GM10847 (cell line): ENCODE results near the gene PDZD11.
A peak's percentile ranks its signal among the peaks of the same experiment; 100 is the strongest.

Experiments used
- POLR2A ChIP-seq: IDR thresholded peaks from 2 replicates; pipeline ENCODE4 v1.6.1; 2011; ENCODE audit not compliant: insufficient read length; ENCODE audit errors: extremely low read depth

Gene PDZD11, protein sequence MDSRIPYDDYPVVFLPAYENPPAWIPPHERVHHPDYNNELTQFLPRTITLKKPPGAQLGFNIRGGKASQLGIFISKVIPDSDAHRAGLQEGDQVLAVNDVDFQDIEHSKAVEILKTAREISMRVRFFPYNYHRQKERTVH

DNA sequence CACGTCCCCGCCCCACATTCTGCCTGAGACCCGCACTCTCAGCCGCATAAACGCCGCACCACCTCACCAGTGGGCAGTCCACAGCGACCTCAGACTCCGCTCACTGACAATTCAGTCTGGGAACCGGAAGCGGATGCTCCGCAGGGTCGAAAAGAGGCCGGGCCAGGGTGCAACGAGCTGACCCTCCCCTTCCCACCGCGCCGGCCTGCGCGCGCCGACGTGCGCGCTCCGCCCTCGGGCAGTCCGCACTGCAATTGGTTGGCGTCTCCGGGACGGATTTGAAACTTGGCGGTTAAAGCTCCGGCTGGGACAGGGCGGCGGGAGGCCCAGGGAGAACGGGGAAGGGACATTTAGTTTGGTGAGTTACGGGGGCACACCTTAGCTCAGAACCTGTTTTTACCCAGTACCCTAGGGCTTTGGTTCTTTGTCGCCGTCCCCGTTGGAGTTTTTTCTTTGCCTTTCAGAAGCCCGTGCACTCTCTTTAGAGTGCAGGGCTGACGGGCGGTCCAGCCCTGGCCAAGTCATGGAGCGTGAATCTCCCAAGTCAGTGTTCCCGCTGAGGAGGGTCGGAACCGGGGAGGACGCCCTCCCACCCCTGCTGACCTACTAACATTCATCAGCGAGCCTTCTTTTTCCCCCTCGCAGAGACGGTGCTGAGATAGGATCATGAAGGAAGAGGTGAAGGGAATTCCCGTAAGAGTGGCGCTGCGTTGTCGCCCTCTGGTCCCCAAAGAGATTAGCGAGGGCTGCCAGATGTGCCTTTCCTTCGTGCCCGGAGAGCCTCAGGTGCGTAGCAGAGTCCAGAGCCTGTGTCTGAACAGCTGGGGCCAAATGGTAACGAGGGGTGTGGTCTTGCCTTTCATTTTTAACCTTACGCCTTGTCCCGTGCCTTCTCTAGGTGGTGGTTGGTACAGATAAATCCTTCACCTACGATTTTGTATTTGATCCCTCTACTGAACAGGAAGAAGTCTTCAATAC, at the start of gene PDZD11, which contains the start of gene KIF4A:
Gene PDZD11 (minus strand): TSS at position 135 of the 978 bp plus-strand sequence. CDS start 586 bp downstream, outside the sequence.
Gene KIF4A (plus strand): TSS at position 312 of the 978 bp plus-strand sequence. CDS start 355 bp downstream, at position 667.
- peak; percentile 81 for TF ChIP-seq POLR2A

DNA sequence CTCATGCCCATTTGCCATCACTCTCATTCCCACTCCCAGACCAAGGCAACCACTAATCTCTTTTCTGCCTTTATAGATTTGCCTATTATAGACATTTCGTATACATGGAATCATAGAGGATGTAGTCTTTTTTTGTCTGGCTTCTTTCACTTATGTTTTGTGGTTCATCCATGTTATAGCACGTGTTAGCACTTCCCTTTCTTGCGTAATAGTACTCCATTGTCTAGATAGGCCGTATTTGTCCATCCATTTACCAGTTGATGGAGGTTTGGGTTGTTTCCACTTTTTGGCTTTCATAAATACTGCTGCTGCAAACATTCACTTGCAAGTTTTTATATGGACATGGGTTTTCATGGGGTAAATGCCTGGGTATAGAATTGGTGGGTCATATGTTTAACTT, 48.6 kb upstream of the PDZD11 start:
- TF ChIP-seq POLR2A: no peak

DNA sequence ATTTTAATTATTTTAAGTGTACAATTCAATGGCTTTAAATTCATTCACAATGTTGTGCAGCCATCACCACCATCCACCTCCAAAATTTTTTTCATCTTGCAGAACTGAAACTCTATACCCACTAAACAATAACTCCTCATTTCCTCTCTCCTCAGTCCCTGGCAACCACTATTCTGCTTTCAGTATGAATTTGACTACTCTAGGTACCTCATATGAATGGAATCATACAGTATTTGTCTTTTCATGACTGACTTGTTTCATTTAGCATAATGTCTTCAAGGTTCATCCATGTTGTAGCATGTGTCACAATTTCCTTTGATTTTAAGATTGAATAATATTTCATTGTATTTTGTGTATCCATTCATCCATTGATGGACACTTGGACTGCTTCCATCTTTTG, 47.0 kb upstream of the PDZD11 start:
- no peak for TF ChIP-seq POLR2A

DNA sequence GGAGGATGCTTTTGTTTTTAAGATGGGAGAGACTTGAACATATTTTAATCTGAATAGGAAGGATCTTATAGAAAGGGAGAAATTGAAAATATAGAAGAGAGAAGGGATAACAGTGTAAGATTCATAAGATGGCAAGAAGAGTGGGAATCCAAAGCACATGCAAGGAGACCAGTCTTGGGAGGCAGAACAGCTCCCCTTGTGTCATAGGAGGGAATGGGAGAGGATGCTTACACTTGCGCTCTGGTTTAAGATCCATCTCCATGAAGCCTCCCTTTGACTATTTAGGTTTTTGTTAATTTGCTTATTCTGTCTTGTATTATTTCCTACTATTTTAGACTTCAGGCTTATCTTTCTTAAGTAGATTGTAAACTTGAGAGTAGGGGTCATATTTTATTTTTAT, 42.9 kb upstream of the PDZD11 start:
- no peak for TF ChIP-seq POLR2A

DNA sequence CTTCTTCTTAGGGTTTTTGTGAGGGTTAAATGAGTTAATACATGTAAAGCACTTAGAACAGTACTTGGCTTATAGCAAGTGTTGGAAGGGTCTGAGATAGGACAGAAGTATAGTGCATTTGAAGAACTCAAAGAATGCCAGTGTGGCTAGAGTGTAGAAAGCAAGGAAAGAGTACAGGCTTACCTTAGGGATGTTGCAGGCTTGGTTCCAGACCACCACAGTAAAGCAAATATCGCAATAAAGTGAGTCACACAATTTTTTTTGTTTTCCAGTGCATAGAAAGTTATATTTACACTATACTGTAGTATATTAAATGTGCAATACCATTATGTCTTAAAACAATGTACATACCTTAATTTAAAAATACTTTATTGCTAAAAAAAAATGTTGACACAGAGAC, 41.4 kb upstream of the PDZD11 start:
- no peak for TF ChIP-seq POLR2A

DNA sequence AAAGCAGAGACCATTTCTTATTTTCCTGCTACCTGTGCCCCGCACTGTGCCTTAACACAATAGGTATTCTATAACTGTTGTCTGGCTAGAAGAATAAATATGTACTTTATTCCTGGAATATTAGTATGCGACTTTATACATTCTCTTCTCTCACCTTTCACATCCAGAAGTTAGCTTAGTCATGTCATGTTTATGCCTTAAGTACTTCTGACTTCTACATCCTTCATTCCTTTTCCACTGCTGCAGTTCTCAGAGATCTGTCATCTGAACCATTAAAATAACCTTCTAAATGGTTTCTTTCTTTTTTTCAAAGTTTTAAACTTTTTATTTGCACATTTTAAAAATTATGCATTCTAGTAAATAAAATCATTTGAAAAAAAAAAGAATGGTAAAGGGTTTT, 34.6 kb upstream of the PDZD11 start:
- TF ChIP-seq POLR2A: no peak

DNA sequence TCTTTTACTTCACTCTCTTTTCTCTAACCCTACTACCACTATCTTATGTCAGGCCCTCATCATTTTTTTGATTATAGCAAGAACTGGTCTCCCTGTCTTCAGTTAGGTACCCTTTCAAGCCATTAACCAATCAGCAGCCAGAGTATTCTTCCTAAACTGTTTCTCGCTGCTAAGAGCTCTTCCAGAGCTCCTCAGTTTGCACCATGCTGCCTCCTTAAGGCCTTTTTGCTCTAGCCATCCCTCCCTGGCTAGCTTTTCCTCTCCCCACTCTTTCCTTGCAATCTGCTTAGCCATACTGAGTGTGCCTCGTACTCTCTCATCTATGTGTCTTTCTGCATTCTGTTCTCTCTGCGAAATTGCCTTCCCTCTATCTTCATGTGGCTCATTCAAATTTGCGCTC, 33.1 kb upstream of the PDZD11 start:
- TF ChIP-seq POLR2A: no peak

DNA sequence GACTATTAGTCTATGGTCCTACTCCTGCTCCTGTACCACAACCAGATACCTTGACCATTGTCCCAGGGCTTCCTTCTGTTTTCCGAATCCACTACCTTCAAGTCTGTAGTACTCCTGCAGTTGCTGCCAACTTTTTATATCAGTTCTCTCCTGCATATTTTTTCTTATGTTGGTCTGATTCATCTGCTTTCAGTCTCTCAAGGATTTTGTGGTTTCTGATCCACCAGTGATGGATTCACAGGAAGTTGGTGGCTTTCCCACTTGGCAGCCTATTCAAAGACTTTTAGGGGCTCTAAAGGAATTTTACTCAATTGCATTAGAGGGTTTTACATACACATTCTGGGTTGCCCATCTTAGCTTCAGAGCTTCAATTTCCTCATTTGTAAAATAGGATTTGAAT, 23.8 kb upstream of the PDZD11 start:
- no peak for TF ChIP-seq POLR2A

DNA sequence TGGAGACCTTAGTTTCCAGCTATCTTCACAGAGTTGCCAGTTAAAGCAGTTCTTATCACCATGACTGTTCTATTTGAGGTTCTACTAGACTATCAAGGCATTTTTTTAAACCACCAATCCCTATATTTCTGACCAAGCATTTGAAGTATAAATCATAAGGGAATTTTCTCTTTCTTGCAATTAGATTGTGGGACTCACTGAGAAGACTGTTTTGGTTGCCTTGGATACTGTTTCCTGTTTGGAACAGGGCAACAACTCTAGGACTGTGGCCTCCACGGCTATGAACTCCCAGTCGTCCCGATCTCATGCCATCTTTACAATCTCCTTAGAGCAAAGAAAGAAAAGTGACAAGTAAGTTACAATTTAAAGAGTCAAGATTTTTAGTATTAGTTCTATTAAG, 12.0 kb upstream of the PDZD11 start:
- TF ChIP-seq POLR2A: no peak

DNA sequence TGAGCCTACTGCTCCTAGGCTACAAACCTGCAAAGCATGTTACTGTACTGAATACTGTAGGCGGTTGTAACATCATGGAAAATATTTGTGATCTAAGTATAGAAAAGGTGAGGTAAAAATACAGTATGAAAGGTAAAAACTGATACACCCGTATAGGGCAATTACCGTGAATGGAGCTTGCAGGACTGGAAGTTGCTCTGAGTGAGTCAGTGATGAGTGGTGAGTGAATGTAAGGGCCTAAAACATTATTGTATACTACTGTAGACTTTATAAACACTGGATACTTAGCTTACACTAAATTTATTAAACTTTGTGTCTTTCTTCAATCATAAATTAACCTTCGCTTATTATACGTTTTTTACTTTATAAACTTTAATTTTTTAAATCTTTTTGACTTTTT, 3.9 kb upstream of the PDZD11 start:
- TF ChIP-seq POLR2A: no peak

DNA sequence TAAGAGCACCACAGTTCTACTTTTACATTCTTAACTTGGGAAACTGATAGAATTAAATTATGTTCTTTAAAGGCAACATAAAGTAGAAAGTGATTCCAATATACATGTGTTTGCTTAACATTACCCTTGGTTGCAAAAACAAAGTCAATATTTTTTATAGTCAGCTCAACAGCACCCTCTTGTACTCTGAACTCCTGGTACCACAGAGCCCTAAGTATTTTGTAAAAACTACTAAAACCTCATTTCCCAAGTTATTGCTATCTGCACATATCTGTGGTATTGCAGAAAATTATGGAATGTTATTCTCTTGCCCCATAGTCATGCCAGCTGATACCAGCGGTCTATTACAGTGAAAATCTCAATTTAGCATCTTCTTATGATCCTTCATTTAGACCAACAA, 3.1 kb upstream of the PDZD11 start:
- TF ChIP-seq POLR2A: no peak

DNA sequence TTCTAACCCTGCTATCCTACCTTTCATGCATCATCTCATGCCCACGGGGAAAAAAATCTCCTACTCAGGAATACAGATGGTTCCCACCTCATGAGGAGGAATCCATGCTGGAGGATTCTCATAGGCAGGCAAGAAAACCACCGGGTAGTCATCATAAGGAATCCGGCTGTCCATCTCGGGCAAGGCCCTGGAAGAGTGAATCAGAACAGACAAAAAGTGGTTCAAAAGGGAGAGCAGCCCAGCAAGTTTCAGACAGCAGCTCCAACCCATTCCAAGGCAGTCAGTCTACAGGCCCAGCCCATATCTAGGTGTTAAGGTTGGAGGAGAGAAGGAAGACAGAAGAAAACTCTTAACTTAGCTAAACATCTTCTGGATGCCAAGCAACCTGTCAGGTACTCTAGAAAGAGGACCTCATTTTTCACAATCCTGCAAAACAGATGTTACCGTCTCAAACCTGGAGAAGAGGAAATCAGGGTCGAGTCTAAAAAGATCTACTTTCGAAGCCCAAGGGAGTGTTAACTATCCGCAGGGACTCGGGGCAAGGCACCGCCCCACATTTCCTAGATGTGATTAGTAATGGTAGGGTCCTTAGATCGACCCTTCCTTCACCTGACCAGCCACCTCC, 447 bp downstream of the PDZD11 start:
- TF ChIP-seq POLR2A: no peak

DNA sequence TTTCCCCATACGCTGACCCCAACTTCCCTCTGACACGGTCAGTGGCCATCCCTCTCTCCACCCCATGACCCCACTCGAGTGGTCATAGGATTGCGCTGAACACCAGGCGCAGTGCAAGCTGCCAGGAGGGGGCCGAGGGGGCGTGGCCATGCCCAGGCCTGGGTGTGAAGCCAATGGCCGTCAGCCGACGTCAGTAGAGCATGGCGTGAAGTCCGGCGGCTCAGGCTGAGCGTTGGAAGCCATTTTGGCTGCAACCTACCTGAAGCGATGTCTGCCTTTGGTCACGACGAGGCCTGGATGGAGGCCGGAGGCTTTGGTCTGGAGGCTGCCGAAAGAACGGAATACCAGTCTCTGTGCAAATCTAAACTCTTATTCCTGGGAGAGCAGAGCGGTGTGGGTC, 7.8 kb downstream of the PDZD11 start, which contains the start of gene RAB41:
Gene RAB41 (plus strand): TSS at position 222 of the 400 bp plus-strand sequence. CDS start 46 bp downstream, at position 268.
- no peak for TF ChIP-seq POLR2A

DNA sequence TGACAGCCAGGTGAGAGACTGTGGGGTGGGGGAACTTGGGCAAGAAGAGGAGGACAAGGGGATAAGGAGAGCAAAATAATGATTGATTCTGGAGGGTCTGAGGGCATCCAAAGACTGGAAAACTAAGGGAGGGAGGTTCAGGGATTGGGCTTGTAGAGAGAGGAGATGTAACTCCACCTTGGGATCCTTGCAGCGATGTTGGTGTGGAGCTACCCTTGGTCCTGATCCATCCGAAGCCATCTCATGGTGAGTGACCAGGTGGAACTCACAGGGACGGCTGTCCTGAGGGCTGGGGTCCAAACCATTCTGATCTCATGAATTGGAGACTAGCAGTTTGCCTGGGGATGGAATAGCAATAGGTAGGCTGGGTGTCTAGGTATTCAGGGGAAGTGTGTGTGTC, 9.2 kb downstream of the PDZD11 start:
- no peak for TF ChIP-seq POLR2A

DNA sequence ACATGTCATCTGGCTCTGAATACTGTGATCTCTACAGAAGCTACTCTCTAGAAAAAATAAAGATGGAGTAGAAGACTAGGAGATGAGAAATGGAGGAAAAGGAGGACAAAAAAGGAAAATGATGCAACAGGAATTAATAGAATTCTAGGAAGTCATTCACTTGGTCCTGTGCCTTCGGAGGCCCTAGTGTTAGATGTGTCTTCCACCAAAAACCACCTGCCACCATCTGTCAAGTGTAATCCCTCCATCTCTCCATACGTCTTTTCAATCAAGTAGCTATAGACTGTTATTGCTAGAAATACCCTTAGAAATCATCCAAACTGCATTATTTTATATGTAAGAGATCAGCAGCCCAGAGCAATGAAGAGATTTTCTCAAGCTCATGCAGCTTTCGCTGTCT, 10.6 kb downstream of the PDZD11 start:
- no peak for TF ChIP-seq POLR2A

DNA sequence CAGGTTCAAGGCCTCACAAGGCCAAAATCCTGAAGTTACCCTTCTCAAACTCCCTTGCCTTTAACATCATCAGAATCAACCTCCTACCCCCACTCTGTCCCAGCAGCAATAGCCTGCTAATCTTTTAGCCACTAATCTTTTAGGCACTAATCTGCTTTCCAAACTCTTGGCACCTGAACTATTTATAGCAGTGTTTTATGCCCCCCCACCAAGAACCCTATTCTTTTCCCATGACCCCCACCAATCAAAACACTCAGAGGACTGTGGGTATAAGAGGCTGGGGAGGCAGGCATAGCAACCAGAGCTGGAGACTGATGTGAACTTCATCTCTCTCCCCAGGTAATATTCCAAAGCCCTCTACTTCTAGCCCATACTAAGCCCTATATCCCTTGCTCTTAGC, 21.7 kb downstream of the PDZD11 start, which contains the start of gene ARR3:
Gene ARR3 (plus strand): TSS at position 301 of the 400 bp plus-strand sequence. CDS start 1,052 bp downstream, outside the sequence.
- TF ChIP-seq POLR2A: no peak
